ENCODE data around the gene MYADM.

MYADM gene

DNA sequence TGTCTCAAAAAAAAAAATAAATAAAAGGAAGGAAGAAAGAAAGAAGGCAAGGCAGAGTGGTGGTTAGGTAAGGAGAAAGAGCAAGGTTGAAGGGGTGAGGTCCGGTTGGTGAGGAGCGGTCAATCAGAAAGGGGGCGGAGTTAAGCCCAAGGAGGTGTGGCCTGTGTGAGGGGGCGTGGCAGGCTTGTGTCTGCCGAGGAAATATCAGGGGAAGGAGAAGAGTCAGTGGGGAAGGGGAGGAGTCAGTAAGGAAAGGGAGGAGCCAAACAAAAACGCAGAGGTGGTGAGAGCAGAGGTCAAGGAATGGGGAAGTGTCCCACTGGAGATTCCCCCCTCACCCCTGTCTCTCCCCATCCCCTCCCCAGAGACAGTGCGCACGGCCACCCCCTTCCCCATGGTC lies 47.3 kb downstream of the MYADM start:
- no peak for DNase-seq (ENCODE audit: low spot score)

DNA sequence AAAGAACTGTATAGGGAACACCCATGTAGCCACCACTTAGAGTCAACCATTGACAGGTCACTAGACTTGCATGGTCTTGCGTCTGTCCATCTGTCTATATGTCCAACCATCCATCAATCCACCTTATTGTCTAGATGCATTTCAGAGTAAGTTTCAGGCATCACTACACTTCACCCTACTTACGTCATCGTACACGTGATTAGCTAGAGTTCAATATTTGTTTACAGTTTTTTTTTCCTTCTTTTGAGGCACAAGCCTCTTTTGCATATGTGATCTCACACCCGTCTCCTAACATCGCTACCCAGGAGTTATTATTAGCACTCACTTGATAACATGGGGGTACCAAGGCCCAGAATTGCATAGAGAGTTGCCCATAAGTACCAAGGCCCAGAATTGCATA lies 48.3 kb downstream of the MYADM start:
- DNase-seq (ENCODE audit: low spot score): no peak

GRCh38 chr19:53917356-53917755 lies 49.7 kb downstream of the MYADM start:
- DNase-seq (ENCODE audit: low spot score): no peak

All from kidney tubule cell (primary cell).